Lower leg skin (tissue), 3 donors: ENCODE data around the gene RGPD3.
"Not testable (repeated sequence)": the region's sequence is repeated elsewhere in the genome, so short reads cannot be mapped to it uniquely, and the experiment has no call there.

Experiments
- CTCF ChIP-seq, 3 donors: fragments of 450-650 bp; IDR thresholded peaks; one replicate each; pipeline ENCODE4 v1.5.1; 2016; ENCODE audit warnings: antibody characterized with exemption in 3 of 3, mild to moderate bottlenecking in 3 of 3, moderate library complexity in 2 of 3
- POLR2A ChIP-seq, 2 donors: fragments of 450-650 bp; IDR thresholded peaks; one replicate each; pipeline ENCODE4 v1.6.1; 2016 to 2017; ENCODE audit warnings: antibody characterized with exemption in 2 of 2, mild to moderate bottlenecking in 1 of 2, moderate library complexity in 1 of 2

- TF ChIP-seq CTCF, POLR2A (IDR thresholded peaks at IDR 0.05): not testable (repeated sequence)
Measured at GRCh38 chr2:106487386-106488191, 19.4 kb upstream of the RGPD3 start.
